HG02938 (cell line): ENCODE data around the gene RTN1.

Source experiments
- ATAC-seq: cut with Tn5 transposase; IDR thresholded peaks from one replicate; pipeline ENCODE4 v1.9.1; 2021; ENCODE audit warnings: mild to moderate bottlenecking, moderate library complexity; ENCODE audit not compliant: unreplicated experiment

The RTN1 gene

GRCh38 chr14:59850458-59850857 lies 20.1 kb downstream of the RTN1 start:
- ATAC-seq: no peak

DNA sequence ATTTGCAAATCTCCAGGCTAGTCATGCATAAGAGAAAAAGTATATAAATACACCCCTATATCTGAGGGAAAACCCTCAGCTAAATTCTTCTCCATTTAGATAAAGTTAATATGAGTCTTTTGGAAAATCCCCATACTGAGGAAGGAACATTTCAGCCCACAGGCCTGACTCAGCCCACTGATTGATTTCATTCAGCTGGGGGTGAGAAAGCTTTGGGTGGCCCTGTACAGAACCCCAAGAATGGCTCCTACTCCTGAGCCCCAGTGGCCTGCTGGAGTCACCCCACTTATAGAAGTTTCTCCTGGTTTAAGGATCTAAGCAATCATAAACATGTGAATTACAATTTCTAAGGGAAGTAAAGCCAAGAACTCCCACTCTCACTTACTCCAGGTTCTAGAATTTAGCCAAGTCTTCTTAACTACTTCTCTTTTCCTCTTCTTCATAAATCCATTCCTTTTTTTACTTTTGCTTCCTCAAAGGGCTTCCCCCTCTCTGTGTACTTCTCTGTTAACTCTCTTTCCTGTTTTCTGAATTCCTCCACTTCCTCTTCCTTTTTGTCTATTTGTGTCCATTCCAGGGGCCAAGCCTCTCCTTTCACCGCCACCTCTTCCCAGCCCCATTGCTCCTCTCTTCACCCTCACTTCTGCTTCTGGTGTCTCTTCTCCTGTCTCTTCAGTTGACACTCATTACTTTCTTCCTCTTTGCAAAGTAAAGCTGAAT lies 21.0 kb downstream of the RTN1 start:
- ATAC-seq: peak; percentile 61

GRCh38 chr14:59848671-59849070 lies 21.9 kb downstream of the RTN1 start:
- no peak for ATAC-seq

DNA sequence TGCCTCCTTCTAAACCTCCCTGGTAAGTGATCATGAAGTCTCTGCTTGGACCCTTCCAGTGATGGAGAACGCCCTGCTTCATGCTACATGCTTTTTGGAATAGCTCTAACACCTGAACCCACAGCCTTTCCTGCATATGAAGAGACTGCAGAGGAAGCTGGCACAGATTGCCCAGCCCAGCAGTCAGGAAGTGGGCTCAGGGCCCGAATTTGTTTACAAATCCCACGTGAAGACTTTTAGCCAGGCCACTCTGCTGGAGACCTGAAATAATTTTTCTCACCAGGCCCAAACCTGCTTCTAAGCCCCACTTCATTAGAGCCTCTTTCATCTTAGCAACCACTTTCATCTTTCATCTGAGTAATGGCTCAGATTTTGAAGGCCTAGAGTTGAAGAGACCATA lies 22.9 kb downstream of the RTN1 start:
- no peak for ATAC-seq

DNA sequence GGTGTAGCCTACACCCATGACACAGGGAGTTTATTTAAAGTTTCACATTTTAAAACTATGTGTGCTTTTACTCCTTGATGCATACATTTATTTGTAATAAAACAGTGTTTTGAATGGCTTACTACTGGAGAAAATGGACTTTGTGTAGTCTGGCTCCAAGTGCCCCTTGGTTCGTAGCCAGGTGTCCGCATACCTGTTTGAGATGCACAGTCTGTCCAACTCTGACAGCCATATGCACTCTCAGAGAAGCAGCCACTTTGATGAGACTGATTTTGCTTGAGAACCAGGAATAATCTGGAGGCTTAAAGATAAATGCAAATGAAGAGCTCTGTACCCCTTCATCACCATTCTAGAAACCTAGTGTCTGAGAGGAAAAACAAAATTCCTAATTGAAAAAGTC lies 24.0 kb downstream of the RTN1 start:
- ATAC-seq: no peak

DNA sequence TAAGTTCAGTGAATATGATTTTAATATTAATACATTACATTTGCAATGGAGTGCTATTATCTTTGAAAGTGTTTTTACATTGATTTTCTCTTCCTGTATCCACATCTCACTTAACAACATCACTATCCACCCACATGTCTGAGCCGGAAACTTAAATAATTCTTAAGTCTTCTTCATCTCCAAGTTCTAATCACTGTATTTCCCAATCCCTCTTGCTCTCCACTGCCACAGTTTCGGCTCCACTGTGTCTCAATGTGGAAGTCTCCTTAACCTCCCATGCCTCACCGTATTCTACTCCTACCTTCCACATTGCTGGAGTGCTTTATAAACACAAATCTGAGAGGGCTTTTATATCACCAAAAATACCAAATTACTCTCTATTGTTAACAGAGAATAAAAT lies 25.3 kb downstream of the RTN1 start:
- no peak for ATAC-seq

DNA sequence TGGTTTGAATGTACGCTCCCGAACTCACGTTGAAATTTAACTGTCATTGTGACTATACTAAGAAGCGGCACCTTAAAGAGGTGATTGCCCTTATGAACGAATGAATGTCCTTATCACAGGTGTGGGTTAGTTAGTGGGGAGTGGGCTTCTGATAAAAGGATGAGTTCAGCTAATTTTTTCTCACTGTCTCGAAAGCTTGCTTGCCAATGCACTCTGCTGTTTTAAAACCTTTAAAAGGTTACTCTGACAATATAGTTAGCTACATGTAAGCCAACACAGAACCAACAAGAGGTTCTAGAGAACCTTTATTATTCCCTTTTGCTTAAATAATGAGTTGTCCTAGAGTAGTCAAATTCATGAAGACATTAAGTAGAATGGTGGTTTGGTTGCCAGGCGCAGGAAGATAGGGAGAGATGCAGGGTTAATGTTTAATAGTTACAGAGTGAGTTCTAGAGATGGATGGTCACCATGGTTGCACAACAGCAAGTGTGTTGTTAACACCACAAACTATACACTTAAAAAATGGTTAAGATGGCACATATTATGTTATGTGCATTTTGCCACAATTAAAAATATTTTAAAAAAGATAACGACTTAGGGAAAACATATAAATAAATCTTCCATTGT lies 26.3 kb downstream of the RTN1 start:
- ATAC-seq: no peak

DNA sequence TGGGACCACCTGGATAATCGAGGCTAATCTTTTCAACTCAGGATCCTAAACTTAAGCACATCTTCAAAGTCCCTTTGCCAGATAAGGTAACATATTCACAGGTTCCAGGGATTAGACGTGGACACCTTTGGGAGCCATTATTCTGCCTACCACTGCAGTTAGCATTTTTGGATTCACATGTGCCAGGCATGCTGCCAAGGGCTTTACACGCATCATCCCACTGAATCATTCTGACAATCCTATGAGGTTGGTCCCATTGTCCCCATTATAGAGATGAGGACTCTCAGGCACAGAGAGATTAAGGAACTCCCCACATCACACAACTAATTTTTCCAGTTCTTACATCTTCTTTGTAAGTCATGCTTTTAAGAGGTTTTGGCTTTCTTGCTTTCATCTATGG lies 34.5 kb downstream of the RTN1 start:
- no peak for ATAC-seq

DNA sequence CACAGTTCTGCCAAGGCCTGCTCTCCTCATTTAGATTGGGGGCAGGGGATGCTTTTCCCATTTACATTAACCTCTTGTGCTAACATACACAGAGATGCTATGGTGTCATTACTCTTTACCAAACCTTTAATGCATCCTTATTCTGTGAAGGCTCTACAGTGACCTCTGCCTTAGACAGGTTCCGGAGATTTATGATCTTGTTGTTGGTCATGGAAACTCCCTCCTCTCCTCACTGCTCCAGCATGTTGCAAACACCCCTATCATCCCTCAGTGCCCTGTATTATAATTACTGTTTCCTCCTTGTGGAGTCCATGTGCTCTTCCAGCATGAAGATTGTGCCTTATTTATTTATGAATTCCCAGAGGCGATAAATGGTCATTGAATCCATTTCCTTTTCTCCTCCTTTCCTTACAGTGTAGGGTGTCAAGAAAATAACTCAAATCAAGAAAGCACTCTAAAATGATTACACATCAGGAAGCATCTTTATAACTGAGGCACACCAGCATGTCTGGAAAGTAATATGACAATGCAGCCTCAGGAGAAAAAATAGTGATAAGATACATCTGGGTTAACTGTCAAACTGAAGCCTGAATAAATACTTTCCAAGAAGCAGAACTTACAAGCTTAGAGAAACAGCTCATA lies 37.8 kb downstream of the RTN1 start:
- no peak for ATAC-seq

DNA sequence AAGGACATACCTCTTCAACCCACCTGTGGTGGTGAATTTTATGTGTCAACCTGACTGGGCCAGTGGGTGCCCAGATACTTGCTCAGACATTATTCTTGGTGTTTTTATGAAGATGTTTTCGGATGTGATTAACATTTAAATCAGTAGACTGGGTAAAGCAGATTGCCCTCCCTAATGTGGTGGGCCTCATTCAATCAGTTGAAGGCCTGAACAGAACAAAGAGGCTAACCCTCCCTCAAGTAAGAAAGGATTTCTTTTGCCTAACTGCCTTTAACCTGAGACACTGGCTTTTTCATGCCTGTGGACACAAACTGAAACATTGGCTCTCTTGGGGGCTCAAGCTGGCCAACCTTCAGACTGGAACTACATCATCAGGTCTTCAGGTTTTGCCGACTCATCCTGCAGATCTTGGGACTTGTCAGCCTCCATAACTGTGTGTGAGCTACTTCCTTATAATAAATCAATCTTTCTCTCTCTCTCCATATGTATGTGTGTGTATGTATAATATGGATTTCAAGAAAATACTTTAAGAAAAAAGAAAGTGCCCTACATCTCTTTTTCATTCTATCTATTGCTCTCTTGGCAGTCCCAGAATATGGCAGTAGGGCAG lies 39.4 kb downstream of the RTN1 start:
- no peak for ATAC-seq

DNA sequence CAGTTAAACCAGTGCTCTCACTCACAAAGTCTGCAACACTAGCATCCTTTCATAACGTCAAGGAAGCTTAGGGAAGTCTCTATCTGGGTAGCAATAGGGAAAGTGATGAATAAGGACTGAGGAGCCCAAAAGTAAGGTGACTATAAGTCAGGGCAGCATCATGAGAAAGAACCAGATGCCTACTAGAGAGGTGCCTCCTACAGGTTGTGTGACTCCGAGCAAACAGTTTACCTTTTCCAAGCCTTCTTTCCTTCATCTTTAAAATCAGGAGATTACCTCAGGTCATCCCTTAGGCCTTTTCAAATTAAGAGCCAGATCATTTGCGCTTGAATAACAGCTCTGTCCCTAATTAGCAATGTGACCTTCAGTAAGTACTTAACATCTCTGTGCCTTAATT lies 40.2 kb downstream of the RTN1 start:
- no peak for ATAC-seq

DNA sequence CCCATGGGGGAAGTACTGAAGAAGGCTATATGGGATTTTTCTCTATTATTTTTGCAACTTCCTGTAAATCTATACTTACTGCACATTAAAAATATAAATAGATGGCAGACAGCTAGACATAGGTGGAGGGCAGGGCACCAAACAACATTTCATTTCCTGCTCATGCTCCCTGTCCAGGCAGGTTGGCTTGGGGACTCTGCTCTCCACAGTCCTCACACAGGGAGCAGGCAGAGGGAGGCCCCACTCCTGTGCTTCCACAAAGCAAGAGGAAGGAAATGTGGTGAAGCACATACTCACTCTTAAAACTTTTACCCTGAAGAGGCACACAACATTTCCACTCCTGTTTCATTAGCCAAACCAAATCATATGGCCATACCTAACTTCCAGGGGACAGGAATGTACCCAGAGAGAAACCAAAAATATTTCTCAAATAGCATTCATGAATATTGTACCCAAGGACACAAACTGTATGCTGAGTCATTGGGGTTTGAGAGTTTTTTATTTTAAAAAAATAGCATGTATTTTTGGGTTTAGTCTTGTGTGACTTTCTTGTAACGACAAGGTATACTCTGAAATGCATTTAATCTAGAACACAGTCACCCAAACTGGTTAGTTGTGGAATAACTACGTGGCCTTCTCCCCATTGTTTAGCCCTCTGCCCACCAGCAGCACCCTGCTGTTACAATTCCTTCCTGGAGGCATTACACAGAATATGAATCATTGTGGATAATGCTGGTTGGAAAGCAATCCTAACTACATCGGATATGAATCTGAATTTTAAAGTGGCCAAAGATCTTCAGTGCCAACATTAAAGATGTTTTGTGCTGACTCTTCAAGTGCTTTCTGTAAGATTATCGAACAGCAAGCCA lies 40.9 kb downstream of the RTN1 start:
- ATAC-seq: no peak

GRCh38 chr14:59828276-59828675 lies 42.3 kb downstream of the RTN1 start:
- ATAC-seq: no peak

- no peak for ATAC-seq
Measured at GRCh38 chr14:59827401-59827800, 43.2 kb downstream of the RTN1 start.

GRCh38 chr14:59826150-59826549 lies 44.4 kb downstream of the RTN1 start:
- no peak for ATAC-seq

- no peak for ATAC-seq
Measured at GRCh38 chr14:59823179-59823578, 47.4 kb downstream of the RTN1 start.

- ATAC-seq: no peak
Measured at GRCh38 chr14:59819446-59820088, 51.0 kb downstream of the RTN1 start.

- ATAC-seq: no peak
Measured at GRCh38 chr14:59816941-59817340, 53.6 kb downstream of the RTN1 start.

GRCh38 chr14:59814988-59815387 lies 55.6 kb downstream of the RTN1 start:
- no peak for ATAC-seq

DNA sequence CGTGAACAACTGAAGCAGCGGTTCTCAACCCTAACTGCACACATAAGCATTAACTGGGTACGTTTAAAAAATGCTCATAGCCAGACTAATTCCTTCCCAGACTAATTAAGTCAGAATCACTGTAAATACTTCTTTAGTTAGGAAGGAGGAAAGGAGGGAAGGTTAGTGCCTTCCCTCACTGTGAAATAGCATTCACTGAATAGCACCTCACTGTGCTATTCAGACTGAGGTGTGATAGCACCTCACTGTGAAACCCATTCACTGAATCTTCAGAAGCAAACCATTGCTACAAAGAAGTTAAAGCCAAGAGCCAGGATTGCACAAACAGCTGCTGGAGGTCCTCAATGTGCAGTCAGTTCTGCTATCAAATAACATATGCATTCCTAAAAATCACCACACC lies 58.8 kb downstream of the RTN1 start:
- ATAC-seq: no peak

DNA sequence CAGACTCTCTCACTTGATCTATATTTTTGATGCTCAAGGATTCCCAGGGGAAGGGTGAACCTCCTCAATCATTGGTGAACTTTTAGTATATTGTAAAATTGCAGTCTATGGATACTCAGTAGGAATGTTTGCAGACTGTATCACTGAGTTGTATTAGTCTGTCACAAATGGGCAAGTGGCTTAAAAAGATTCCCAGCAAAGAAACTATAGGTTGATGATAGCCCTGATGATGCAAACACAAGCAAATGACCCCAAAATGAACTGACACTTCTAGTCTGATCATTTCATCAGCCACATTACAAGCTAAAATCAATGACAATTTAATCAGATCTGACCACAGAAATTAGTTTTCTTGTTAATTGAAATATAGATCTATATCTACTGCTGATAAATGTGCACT lies 59.5 kb downstream of the RTN1 start:
- ATAC-seq: no peak
